Right cardiac atrium (tissue), 5 donors: Measurements from ENCODE around the gene EXOC4. TPM values are rescaled to one million over a fixed set of nuclear protein-coding genes. Genes with fewer than 3 reads are reported as not detected.

ENCODE experiments used
- ATAC-seq, 2 donors: fragments of 200-7000 bp; cut with Tn5 transposase; one replicate each; pipeline versions ENCODE4 v1.8.0 to v1.9.1; 2020; ENCODE audit warnings: moderate library complexity in 2 of 2, mild to moderate bottlenecking in 1 of 2
- DNase-seq, 3 donors: peaks; one replicate each; pipeline ENCODE4 v3.0.0-alpha.2; 2020
- H3K27ac ChIP-seq: one replicate; pipeline ENCODE4 v1.5.1; 2013; ENCODE audit warnings: mild to moderate bottlenecking, low read length, control low read depth, moderate library complexity
- H3K27me3 ChIP-seq: one replicate; pipeline ENCODE4 v1.6.1; 2013; ENCODE audit not compliant: control insufficient read depth, insufficient read depth
- H3K4me1 ChIP-seq: one replicate; pipeline ENCODE4 v1.6.1; 2013; ENCODE audit warnings: low read length; ENCODE audit not compliant: control insufficient read depth, insufficient read depth
- H3K4me3 ChIP-seq: one replicate; pipeline ENCODE4 v1.5.1; 2013; ENCODE audit warnings: low read length, control low read depth
- H3K9me3 ChIP-seq: one replicate; pipeline ENCODE4 v1.6.1; 2013; ENCODE audit warnings: low read length; ENCODE audit not compliant: control insufficient read depth
- WGBS: extraction: QIAGEN DNeasy Blood & Tissue Kit; methylation state at CpG from one replicate; pipeline ENCODE4 v1.1.7; 2013; 5-methylcytosine and 5-hydroxymethylcytosine counted together
- intact Hi-C, 4 donors: fragments of 100-400 bp; cut with DNase I; formaldehyde crosslinking; loops; one replicate each; pipeline versions ENCODE4 v1.11.0 to v1.14.0; 2022 to 2023
- polyA plus RNA-seq: library from polyadenylated mRNA; stranded (reverse); fragments of 200-250 nt; gene quantifications from one replicate; pipeline ENCODE4 v1.2.3, GENCODE V29; 2013
- total RNA-seq, 4 donors: library from RNA; stranded (reverse); fragmentation: NEBNext Ultra II Directional; extraction: Animal tissue kit (Norgen Biotek cat#: 25700); gene quantifications; one replicate each; pipeline ENCODE4 v1.2.1, GENCODE V29; 2021
- donor health status: healthy with polysubstance abuse.
- donor health status: DM: no; HTN: yes; CAD: no.
- donor health status: DM: no; HTN: no; CAD: no.
- donor health status: DM: no; HTN: yes; CAD: no; lungs with severe emphysema.
- donor health status: DM: yes; HTN: yes; CAD: no.

EXOC4 gene
- total and polyA plus RNA-seq, 5 donors = 11.9 to 45.9 (median 39.7) TPM

DNA sequence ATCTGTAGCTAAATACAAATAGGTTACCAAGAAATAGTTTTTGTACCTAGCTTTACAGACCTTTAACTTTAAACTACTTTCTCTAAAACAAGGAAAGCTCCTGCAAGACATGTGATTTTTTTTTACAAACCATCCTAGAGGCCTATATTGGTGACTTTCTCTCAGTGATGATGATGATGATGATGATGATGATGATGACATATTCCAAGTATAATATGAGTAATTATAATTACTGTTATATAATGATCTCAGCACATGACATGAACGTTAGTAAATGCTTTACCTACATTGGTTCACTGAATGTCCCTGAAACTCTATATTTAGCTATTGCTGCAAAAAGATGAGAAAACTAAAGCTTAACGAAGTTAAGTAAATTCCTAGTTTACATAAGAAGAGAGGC lies 766.4 kb downstream of the EXOC4 start:
- Histone ChIP-seq H3K4me3 (no peak overlapping the region), H3K9me3 (no peaks in the 10 kb centered on the region), H3K27me3 (no peaks in the 10 kb centered on the region), H3K4me1 (no peaks in the 10 kb centered on the region), H3K27ac (no peak overlapping the region)
- DNase-seq = no peak
- no peak for ATAC-seq
- WGBS = 82% methylated on average over 2 of the region's 2 CpGs
- intact Hi-C loops = no loop called here

DNA sequence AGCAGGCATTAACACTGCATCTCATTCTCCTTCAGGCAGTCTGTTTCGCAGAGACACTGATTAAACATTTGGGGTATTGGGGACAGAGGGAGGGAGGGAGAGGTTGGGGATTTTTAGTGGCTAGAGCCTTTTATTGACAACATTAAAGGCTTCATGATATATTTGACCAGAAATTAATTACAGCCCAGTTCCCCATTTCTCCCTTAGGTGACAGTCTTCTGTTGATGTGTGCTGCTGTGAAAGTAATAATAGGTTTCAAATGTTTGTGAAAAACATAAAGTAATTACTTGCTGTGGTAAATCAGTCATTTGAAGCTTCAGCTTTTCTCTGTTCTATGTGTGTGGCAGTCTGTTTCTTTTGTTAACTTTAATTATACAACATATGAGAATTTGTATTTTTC lies 769.0 kb downstream of the EXOC4 start:
- 95% methylated on average over 1 of the region's 1 CpG for WGBS
- ATAC-seq (no peak), DNase-seq (no peak)
- H3K4me3 ChIP-seq = no peak overlapping the region
- H3K9me3 ChIP-seq = no peaks in the 10 kb centered on the region
- H3K27ac ChIP-seq = no peak overlapping the region
- no peaks in the 10 kb centered on the region for H3K4me1 ChIP-seq
- H3K27me3 ChIP-seq = no peaks in the 10 kb centered on the region
- intact Hi-C loops = no loop called here

DNA sequence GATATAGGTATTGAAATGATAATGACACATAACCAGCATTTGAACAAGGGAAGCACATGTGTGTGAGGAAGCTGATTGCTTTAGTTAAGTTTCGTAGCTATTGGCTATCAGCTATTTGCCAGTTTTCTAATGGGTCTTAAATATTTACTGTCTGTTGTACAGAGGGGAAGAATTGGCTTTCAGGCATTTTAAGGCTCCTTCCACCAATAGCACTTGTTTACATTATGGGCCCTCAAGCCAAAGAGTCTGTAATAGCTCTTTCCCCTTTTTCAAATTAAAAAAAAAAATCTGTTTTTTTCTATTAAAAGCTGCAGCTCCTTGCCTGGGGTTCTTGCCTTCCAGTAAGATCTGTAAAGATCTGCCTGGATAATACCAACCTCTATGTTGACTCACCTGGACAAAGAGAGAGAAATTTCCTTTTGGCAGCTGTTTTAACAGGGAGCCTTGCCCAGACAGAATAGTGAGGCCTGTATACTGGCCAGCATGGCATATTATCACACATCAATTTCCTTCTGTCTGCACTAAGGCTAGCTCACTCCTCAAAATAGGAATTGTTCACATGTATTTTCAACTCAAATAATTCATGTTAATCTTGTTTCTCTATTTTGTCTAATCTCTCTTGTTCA lies 769.5 kb downstream of the EXOC4 start:
- Histone ChIP-seq H3K27ac (no peak overlapping the region), H3K27me3 (no peaks in the 10 kb centered on the region), H3K4me3 (no peak overlapping the region), H3K9me3 (no peaks in the 10 kb centered on the region), H3K4me1 (no peaks in the 10 kb centered on the region)
- DNase-seq (no peak), ATAC-seq (no peak)
- 93% methylated on average over 1 of the region's 1 CpG for WGBS
- intact Hi-C loops = no loop called here

- Histone ChIP-seq H3K27ac (no peak overlapping the region), H3K9me3 (no peaks in the 10 kb centered on the region), H3K4me1 (no peaks in the 10 kb centered on the region), H3K27me3 (no peaks in the 10 kb centered on the region), H3K4me3 (no peak overlapping the region)
- ATAC-seq = no peak
- 65% methylated on average over 2 of the region's 2 CpGs for WGBS
- no peak for DNase-seq
- intact Hi-C loops = no loop called here
Measured at GRCh38 chr7:134024739-134025138, 771.9 kb downstream of the EXOC4 start.

- intact Hi-C loops = no loop called here
- H3K27ac ChIP-seq = no peak overlapping the region
- 88% methylated on average over 4 of the region's 4 CpGs for WGBS
- H3K9me3 ChIP-seq = no peaks in the 10 kb centered on the region
- no peak for ATAC-seq
- peaks cover 6% of the 10 kb centered on the region for H3K4me1 ChIP-seq
- no peak for DNase-seq
- no peak overlapping the region for H3K4me3 ChIP-seq
- H3K27me3 ChIP-seq = no peaks in the 10 kb centered on the region
Measured at GRCh38 chr7:134028853-134029252, 776.0 kb downstream of the EXOC4 start.

DNA sequence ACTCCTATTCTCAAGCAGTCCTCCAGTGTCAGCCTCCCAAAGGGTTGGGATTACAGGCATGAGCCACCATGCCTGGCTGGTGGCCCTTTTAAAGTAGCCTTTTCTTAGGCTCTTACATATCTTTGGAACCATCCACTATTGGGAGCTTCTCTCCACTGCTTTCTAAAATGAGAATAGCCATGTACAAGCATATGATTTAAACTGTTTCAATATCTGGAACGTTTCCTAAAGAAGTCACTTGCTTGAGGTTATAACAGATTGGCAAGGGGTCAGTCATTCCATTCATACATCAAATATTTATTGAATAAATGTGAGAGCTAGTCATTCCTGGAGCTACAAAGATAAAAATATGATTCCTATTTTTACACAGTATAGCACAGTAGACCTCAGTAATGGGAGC lies 776.9 kb downstream of the EXOC4 start:
- Histone ChIP-seq H3K9me3 (no peaks in the 10 kb centered on the region), H3K27ac (no peak overlapping the region), H3K4me1 (peaks cover 6% of the 10 kb centered on the region), H3K27me3 (no peaks in the 10 kb centered on the region), H3K4me3 (no peak overlapping the region)
- intact Hi-C loops = no loop called here
- DNase-seq (no peak), ATAC-seq (no peak)
- WGBS = 88% methylated on average over 1 of the region's 1 CpG

DNA sequence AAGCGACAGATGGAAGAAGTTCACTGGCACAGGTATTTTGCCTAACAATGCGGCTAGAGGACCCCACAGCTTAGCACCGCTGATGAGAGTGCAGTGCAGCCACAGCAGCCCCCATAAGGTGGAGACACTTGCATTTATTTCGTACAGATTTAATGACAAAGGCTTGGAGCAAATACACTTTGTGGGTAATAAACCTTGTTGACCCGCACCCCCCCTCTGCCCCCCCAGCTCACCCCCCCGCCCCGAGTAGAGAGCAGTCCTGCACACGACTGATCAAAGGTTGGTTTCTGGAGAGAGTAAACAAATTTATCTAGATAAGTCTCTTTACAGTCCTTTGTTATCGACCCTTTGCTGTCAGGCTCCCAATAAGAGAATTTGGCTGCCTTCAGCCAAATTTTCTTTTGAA lies 777.6 kb downstream of the EXOC4 start:
- H3K4me3 ChIP-seq = no peak overlapping the region
- no peak for ATAC-seq
- 81% methylated on average over 9 of the region's 9 CpGs for WGBS
- no peak overlapping the region for H3K27ac ChIP-seq
- no peak for DNase-seq
- H3K4me1 ChIP-seq = peaks cover 6% of the 10 kb centered on the region
- intact Hi-C loops = no loop called here
- H3K9me3 ChIP-seq = no peaks in the 10 kb centered on the region
- no peaks in the 10 kb centered on the region for H3K27me3 ChIP-seq

- Histone ChIP-seq H3K27me3 (no peaks in the 10 kb centered on the region), H3K27ac (no peak overlapping the region), H3K4me1 (peaks cover 6% of the 10 kb centered on the region), H3K9me3 (no peaks in the 10 kb centered on the region), H3K4me3 (no peak overlapping the region)
- DNase-seq (peak; percentile 38 to 67 (median 46)), ATAC-seq (peak; percentile 85 to 94)
- 59% methylated on average over 3 of the region's 3 CpGs for WGBS
- intact Hi-C loops = no loop called here
Measured at GRCh38 chr7:134031835-134032617, 779.1 kb downstream of the EXOC4 start.

DNA sequence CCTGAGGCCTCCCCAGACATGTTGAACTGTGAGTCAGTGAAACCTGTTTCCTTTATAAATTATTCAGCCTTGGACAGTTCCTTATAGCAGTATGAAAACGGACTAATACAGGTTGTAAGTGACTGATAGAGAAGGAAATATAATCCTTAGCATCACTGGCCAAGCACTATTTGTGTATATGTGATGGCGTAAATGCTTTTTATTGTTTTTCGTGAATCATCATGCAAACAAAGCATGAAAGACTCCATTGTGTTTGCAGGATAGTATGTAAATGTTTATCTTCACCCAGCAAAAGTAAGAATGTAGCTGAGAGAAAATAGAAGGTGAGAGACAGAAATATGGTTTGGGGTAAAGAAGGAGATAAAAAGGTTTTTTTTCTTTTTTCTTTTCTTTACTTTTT lies 781.8 kb downstream of the EXOC4 start:
- H3K27me3 ChIP-seq = no peaks in the 10 kb centered on the region
- intact Hi-C loops = no loop called here
- ATAC-seq (no peak), DNase-seq (no peak)
- 94% methylated on average over 3 of the region's 3 CpGs for WGBS
- no peak overlapping the region for H3K4me3 ChIP-seq
- peaks cover 6% of the 10 kb centered on the region for H3K4me1 ChIP-seq
- no peak overlapping the region for H3K27ac ChIP-seq
- no peaks in the 10 kb centered on the region for H3K9me3 ChIP-seq

GRCh38 chr7:134037991-134038390 lies 785.1 kb downstream of the EXOC4 start:
- no peaks in the 10 kb centered on the region for H3K27me3 ChIP-seq
- no peak for ATAC-seq
- 93% methylated on average over 4 of the region's 4 CpGs for WGBS
- H3K27ac ChIP-seq = no peak overlapping the region
- no peaks in the 10 kb centered on the region for H3K4me1 ChIP-seq
- H3K9me3 ChIP-seq = no peaks in the 10 kb centered on the region
- DNase-seq = no peak
- H3K4me3 ChIP-seq = no peak overlapping the region
- intact Hi-C loops = no loop called here

DNA sequence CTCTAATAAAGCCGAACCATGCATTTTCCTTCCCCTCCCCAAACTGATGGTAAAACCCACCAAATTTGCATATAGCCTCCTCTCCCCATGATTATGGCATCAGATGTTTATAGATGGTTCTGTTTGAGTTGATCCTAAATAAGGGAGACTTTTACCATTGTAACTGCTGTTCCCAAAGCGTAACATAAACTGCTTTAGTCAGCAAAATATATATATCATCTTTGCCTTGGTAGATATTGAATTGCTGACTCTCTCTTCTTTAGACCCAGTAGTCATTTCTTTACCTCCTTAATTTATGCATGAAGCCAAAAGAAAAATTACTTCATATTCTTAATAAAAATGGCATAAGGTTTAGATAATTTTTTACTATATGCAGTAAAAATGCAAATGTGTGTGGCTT lies 788.1 kb downstream of the EXOC4 start:
- 96% methylated on average over 2 of the region's 2 CpGs for WGBS
- ATAC-seq = no peak
- intact Hi-C loops = no loop called here
- Histone ChIP-seq H3K9me3 (no peaks in the 10 kb centered on the region), H3K4me3 (no peak overlapping the region), H3K4me1 (no peaks in the 10 kb centered on the region), H3K27me3 (no peaks in the 10 kb centered on the region), H3K27ac (no peak overlapping the region)
- DNase-seq = no peak
